Natural killer cell (primary cell): ENCODE data around the gene IL1R1. TPM values are rescaled to one million over a fixed set of nuclear protein-coding genes. Genes with fewer than 3 reads are reported as not detected.

Source experiments
- ATAC-seq, 3 donors: fragments of 150-1000 bp in 2 of 3; fragments of 200-7000 bp in 1 of 3; cut with Tn5 transposase; 1 replicate in 1 of 3; 2 replicates in 2 of 3; pipeline ENCODE4 v1.10.0; 2021; ENCODE audit warnings: mild to moderate bottlenecking in 2 of 3, moderate library complexity in 2 of 3
- DNase-seq, 2 donors: peaks; one replicate each; pipeline versions ENCODE4 v3.0.0 to v3.0.0-alpha.2; 2013 to 2021; ENCODE audit warnings: mixed read lengths in 1 of 2
- H3K27ac ChIP-seq: one replicate; pipeline ENCODE4 v1.5.1; 2013; ENCODE audit warnings: mild to moderate bottlenecking, low read length
- H3K27me3 ChIP-seq: one replicate; pipeline ENCODE4 v1.6.1; 2013; ENCODE audit warnings: low read length; ENCODE audit not compliant: control insufficient read depth, insufficient read depth
- H3K36me3 ChIP-seq: one replicate; pipeline ENCODE4 v1.6.1; 2013; ENCODE audit warnings: low read length; ENCODE audit not compliant: control insufficient read depth, insufficient read depth
- H3K4me1 ChIP-seq: one replicate; pipeline ENCODE4 v1.6.1; 2013; ENCODE audit warnings: low read length; ENCODE audit not compliant: control insufficient read depth, insufficient read depth
- H3K4me3 ChIP-seq: one replicate; pipeline ENCODE4 v1.5.1; 2013; ENCODE audit warnings: low read length
- H3K9me3 ChIP-seq: one replicate; pipeline ENCODE4 v1.6.1; 2013; ENCODE audit warnings: low read length; ENCODE audit not compliant: control insufficient read depth, insufficient read depth
- H3K27ac Mint-ChIP-seq, 2 donors: one replicate each; pipeline ENCODE4 v1.8.0; 2022; ENCODE audit warnings: mild to moderate bottlenecking in 2 of 2, mixed read lengths in 2 of 2, moderate library complexity in 1 of 2
- H3K27me3 Mint-ChIP-seq, 2 donors: one replicate each; pipeline ENCODE4 v1.8.0; 2022; ENCODE audit warnings: low read depth in 2 of 2, mixed read lengths in 2 of 2
- H3K36me3 Mint-ChIP-seq: one replicate; pipeline ENCODE4 v1.8.0; 2022; ENCODE audit warnings: mixed read lengths
- H3K4me1 Mint-ChIP-seq, 2 donors: one replicate each; pipeline ENCODE4 v1.8.0; 2022; ENCODE audit warnings: mixed read lengths in 2 of 2
- H3K4me3 Mint-ChIP-seq: one replicate; pipeline ENCODE4 v1.8.0; 2022; ENCODE audit warnings: mild to moderate bottlenecking, moderate library complexity, mixed read lengths
- H3K9me3 Mint-ChIP-seq, 2 donors: one replicate each; pipeline ENCODE4 v1.8.0; 2022; ENCODE audit warnings: mixed read lengths in 2 of 2
- CTCF ChIP-seq: fragments of 200-600 bp; IDR thresholded peaks from one replicate; pipeline ENCODE4 v1.8.0; 2022; ENCODE audit warnings: antibody characterized with exemption
- WGBS: methylation state at CpG from one replicate; pipeline ENCODE4 v1.1.7; 2013; ENCODE audit warnings: missing lambda C conversion rate; ENCODE audit not compliant: insufficient coverage; 5-methylcytosine and 5-hydroxymethylcytosine counted together
- intact Hi-C: fragments of 100-400 bp; cut with micrococcal nuclease; formaldehyde crosslinking; loops from one replicate; pipeline ENCODE4 v1.14.2; 2022
- total RNA-seq, 4 donors: library from RNA; stranded (reverse); fragments of 120-200 nt in 1 of 4; gene quantifications; one replicate each; pipeline versions ENCODE4 v1.2.3 to v1.2.4, GENCODE V29; 2013 to 2022

The IL1R1 gene
- total RNA-seq, 3 donors from 2014 or later (not counting 1 experiment from before 2014, with no cell fraction given), result 0.45 to 3.1 (median 0.68) TPM

- H3K27ac Mint-ChIP-seq, result no peak overlapping the region
- no peak for ATAC-seq
- Histone ChIP-seq H3K4me1 (no peaks in the 10 kb centered on the region), H3K27ac (no peak overlapping the region), H3K27me3 (no peaks in the 10 kb centered on the region), H3K4me3 (no peak overlapping the region), H3K9me3 (peaks cover 5% of the 10 kb centered on the region), H3K36me3 (no peaks in the 10 kb centered on the region)
- DNase-seq, result no peak
- 90% methylated on average over 6 of the region's 6 CpGs for WGBS
- no peaks in the 10 kb centered on the region for H3K4me1 Mint-ChIP-seq
- no peak for TF ChIP-seq CTCF
- H3K9me3 Mint-ChIP-seq, result no peaks in the 10 kb centered on the region
- no peak overlapping the region for H3K4me3 Mint-ChIP-seq
- peaks cover 0 to 4% of the 10 kb centered on the region in 2 donors for H3K27me3 Mint-ChIP-seq
- intact Hi-C loops, result no loop called here
- no peaks in the 10 kb centered on the region for H3K36me3 Mint-ChIP-seq
These were observed 11.8 kb downstream of the IL1R1 start for GRCh38 chr2:102154364-102154763.

GRCh38 chr2:102154946-102155702 lies 12.6 kb downstream of the IL1R1 start:
- H3K4me1 Mint-ChIP-seq, result no peaks in the 10 kb centered on the region
- Histone ChIP-seq H3K36me3 (no peaks in the 10 kb centered on the region), H3K4me1 (no peaks in the 10 kb centered on the region), H3K9me3 (no peaks in the 10 kb centered on the region), H3K27ac (no peak overlapping the region), H3K27me3 (no peaks in the 10 kb centered on the region), H3K4me3 (no peak overlapping the region)
- H3K27me3 Mint-ChIP-seq, result peaks cover 0 to 4% of the 10 kb centered on the region in 2 donors
- DNase-seq, result no peak
- ATAC-seq, result no peak
- no peaks in the 10 kb centered on the region for H3K36me3 Mint-ChIP-seq
- 79% methylated on average over 7 of the region's 7 CpGs for WGBS
- H3K9me3 Mint-ChIP-seq, result no peaks in the 10 kb centered on the region
- H3K27ac Mint-ChIP-seq, result no peak overlapping the region
- intact Hi-C loops, result no loop called here
- no peak overlapping the region for H3K4me3 Mint-ChIP-seq
- no peak for TF ChIP-seq CTCF

GRCh38 chr2:102155703-102156515 lies 13.4 kb downstream of the IL1R1 start:
- no peaks in the 10 kb centered on the region for H3K36me3 Mint-ChIP-seq
- Histone ChIP-seq H3K27ac (no peak overlapping the region), H3K27me3 (no peaks in the 10 kb centered on the region), H3K36me3 (no peaks in the 10 kb centered on the region), H3K4me1 (no peaks in the 10 kb centered on the region), H3K4me3 (no peak overlapping the region), H3K9me3 (no peaks in the 10 kb centered on the region)
- peaks cover 0 to 4% of the 10 kb centered on the region in 2 donors for H3K27me3 Mint-ChIP-seq
- intact Hi-C loops, result no loop called here
- no peak overlapping the region for H3K27ac Mint-ChIP-seq
- no peak for TF ChIP-seq CTCF
- no peaks in the 10 kb centered on the region for H3K9me3 Mint-ChIP-seq
- H3K4me3 Mint-ChIP-seq, result no peak overlapping the region
- no peaks in the 10 kb centered on the region for H3K4me1 Mint-ChIP-seq
- no peak for DNase-seq
- no peak for ATAC-seq
- WGBS, result 75% methylated on average over 3 of the region's 6 CpGs
